Amygdala (tissue), 56 donors: ENCODE data around the gene CCDC197.

Experiments used
- DNase-seq, 56 donors: peaks; one replicate each; lab custom pipeline; 2025; lab: John Stamatoyannopoulos, UW

CCDC197 gene

DNA sequence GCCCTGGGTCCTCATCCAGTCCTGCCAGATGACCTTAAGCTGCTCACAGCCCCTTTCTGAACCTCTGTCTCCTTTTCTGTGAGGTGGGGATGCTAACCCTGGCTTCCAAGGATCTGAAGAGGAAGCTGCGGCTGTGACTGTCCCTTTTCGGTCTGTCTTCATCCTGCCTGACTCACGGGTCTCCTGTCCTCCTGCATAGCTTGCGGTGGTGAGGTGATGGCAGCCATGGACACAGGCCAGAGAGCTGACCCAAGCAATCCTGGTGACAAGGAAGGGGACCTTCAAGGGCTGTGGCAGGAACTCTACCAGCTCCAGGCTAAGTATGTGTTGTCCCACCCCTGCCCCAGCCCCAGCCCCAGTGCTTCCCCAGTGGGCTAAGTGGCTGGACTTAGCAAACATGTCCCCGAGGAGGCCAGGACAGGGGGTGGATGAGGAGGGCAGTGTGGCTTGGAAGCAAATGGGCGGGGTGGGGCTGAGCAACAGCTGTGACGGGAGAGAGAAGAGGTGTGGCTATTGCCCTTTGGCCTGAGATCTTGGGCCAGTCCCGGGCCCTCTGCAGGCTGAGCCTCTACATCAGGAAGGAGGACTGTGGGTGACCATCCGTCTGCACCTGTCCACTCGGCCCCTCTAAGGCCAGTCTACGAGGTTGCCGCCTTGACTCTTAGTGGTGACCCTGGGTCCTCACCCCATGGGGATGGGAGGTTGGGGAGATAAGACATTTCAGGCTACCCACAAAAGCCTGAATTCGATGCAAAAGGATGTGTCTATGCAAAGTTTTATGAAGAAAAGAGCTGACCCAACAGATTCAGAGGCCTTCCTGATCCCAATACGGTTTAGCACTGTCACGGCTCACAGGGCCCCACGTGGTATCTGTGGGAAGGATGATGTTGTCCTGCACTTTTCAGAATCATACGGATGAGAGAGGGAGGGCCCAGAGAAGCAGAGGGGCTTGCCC, 1.1 kb downstream of the CCDC197 start:
- DNase-seq: no peak

DNA sequence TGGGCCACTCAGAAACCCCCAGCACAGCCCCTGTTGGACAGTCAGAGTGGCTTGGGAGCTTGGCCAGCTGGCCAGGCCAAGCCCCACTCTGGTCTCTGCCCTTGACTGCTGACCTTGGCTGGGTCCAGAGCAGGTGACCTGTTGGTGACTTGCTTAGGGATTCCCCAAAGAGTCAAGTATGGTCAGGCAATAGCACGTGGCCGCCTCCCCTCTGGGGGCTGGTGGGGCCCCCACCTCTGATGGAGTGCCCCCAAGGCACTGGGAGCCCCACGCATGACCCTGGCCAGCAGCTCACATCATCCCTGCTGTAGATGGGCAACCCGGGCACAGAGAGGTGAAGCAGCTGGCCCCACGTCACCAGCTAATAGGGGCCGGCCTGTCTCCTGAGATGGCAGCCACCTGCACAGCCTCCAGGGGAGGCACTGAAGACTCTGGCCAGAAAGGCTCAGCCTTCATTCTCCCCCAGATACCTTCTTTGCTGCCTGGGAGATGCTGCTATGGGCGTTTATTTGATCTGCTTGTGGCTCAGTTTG, 1.8 kb downstream of the CCDC197 start:
- no peak for DNase-seq

DNA sequence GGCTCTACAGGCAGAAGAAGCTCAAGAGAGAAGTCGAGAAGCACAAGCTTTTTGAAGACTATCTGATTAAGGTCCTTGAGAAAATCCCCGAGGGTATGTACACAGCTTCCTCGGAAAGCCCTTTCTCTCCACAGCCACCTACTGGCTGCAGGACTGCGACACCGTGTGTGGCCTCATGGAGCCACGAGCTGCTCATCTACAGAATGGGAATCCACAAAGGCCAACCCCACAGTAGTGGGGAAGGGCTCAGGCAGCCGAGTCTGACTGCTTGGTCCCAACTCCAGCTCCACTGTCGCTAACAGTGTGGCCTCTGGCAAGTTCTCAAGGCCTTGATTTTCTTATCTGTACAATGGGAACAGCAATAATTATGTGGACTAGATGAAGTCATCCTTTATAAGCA, 2.5 kb downstream of the CCDC197 start:
- DNase-seq: no peak

DNA sequence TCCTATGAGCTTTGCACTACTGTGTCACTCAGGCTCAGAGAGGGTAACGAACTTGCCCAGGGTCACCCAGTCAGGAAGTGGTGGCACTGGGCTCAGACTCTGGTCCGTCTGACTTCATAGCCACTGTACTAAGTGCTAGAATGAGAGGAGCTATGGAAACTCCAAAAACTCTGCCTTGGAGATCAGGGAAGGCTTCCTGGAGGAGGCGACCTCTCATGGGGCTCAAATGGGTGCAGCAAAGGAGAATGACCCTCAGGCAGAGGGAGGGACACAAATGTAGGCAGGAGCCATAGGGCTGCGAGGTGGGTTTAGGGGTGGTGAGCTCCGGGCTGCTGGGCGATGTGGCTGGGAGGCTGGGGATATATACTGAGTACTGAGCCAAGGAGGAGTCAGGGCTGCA, 3.2 kb downstream of the CCDC197 start:
- DNase-seq: no peak

DNA sequence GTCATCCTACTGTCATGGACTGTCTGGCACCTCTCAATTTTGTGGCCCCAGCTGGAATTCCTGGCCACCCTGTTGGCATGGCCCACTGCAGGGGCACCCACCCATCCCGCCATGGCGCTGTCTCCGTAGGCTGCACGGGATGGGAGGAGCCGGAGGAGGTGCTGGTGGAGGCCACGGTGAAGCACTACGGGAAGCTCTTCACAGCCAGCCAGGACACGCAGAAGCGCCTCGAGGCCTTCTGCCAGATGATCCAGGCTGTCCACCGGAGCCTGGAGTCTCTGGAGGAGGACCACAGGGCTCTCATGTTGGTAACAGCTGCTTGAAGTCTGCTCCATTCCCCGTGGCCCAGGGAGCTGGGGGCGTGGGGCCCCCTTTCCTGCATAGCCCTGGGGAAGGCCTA, 3.9 kb downstream of the CCDC197 start:
- no peak for DNase-seq

DNA sequence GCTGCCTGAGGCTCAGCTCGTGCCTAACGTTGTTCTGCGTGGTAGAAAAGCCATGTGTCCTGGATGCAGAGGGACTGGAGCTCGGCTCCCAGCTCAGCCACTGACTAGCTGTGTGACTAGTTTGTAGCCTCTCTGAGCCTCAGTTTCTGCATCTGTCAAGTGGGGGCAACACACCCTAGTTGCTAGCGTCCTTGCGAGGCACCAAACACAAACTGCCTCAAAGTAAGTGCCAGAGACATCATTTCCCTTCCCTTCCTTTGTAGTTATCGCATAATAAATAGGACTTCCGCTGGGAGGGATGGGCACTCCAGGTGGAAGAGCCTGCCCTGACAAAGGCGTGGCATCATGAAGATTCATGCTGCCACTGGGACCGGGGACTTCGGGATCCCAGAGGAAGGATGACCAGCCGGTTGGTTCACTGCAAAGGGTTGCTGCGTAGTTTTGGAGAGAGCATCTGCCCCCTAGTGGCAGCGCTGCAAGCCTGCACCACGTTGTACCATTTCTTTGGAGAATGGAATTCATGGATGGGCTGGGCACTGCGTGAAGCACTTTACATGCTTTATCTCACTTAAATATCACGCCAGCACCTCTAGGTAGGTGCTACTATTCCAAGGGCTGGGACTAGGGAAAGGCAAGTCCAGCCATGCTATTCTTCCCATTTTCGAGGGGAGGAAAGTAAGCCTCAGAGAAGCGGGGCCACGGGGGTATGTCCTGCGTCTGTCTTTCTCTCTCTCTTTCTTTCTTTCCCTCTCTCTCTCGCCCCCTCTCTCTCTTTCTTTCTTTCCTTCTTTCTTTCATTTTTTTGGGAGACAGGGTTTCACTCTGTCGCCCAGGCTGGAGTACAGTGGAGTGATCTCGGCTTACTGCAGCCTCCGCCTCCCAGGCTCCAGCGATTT, 4.6 kb downstream of the CCDC197 start:
- DNase-seq: peak in 40 of 56 donors; percentile 4 to 67 (median 27)

DNA sequence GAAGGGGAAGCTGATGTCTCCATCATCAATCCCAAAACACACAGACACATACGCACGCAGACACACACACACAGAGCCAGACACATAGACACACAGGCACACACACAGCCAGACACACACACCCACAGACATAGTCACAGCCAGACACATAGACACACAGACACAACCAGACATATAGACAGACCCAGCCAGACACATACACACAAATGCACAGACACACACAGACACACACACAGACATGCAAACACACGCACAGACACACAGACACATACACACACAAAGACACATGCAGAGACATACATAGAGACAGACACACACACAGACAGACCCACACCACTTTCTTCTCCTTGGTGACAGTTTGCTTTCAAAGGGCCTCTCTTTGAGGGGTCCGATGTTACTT, 6.3 kb downstream of the CCDC197 start:
- no peak for DNase-seq

DNA sequence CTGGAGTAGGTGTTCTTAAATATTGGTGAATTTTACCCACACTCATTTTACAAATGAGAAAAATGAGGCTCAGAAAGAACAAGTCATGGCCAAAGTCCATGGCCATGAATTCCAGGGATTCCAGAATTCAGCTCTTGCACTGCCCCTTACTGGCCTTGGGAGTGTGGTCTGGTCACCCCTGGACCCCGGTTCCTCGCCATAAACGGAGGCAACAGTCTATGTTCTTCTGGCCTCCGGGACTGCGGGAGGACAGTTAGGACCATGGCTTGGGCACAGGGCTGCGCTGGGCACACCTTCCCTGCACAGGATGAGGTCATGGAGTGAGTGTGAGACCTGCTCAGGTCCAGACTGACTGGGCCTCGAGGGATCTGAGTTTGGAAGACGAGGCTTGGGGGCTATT, 6.9 kb downstream of the CCDC197 start:
- no peak for DNase-seq

DNA sequence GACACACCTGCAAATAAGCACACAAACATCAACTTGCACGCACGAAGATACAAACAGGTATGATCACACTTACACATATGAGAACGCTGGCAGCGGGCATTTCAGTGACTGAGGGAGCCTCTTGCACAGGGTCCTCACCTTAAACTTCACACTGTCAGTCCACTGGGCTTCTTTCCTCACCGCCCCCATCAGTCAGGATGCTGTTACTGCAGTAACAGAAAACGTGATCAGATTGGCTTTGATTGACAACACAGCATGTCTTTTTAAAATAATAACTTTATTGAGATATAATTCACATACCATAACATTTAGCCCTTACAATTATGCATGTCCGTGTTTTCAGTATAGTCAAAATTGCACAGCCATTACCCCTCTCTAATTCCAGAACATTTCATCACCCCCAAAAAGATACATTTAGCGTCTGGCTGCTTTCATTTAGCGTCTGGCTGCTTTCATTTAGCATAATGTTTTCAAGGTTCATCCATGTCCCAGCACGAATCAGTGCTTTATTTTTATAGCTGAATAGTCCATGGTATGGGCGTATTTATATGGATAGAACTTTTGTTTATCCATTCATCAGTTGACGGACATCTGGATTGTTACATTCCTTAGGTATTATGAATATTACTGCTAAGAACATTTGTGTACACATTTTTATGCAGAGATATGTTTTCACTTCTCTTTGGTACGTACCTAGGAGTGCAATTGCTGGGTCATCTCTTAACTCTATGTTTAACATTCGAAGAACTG, 8.4 kb downstream of the CCDC197 start:
- DNase-seq: no peak

DNA sequence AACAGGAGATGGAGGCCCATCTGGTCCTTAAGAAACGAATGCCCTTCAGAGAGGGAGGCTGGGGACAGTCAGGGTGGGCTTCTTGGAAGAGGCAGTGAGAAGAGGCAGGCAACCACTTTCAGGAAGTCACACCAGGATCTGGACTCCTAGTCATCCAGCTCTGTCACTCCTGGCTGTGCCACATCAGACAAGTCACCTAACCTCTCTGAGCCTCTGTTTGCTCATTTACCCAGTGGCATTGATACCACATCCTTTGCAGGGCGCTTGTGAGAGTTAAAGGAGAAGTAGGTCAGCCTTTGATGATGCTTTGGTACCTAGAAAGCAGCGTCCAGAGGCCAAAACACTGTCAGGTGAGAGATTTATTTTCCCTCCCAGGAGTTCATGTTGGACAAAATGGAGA, 11.1 kb downstream of the CCDC197 start:
- DNase-seq: no peak

DNA sequence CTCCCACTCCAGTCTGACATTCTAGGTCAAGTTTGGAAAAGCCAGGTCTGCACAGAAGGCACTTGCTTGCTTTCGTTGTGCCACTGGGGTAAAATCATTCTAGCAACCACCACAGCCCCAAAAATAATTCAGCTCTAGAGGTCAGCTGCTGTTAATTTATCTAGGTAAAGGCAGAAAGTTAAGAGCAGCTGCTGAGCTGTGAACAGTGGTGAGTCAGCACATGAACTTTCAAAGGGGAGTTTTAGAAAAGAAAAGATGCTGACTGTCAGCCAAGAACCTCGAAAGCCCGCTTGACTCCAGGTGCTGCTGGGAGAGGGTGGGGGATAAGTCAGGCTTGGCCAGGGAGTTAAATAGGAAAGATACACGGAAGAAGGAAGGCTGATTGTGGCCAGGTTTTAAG, 12.7 kb downstream of the CCDC197 start:
- no peak for DNase-seq

DNA sequence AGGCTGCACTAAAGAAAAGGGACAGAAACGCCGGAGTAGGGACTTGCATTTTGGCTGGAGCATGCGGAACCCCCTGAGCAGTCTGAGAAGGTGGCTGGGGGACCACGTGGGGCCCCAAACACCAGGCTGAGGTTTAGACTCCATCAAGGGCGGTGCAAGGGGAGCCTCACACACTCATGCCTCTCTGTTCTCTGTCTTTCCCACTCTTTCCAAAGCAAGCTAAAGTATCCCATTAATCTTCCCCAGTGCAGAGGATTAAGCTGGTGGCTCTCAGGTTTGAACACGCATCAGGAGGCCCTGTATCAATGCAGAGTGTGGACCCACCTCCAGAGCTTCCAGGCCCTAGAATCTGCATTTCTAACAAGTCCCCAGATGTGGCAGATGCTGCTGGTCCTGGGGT, 13.5 kb downstream of the CCDC197 start:
- DNase-seq: no peak

DNA sequence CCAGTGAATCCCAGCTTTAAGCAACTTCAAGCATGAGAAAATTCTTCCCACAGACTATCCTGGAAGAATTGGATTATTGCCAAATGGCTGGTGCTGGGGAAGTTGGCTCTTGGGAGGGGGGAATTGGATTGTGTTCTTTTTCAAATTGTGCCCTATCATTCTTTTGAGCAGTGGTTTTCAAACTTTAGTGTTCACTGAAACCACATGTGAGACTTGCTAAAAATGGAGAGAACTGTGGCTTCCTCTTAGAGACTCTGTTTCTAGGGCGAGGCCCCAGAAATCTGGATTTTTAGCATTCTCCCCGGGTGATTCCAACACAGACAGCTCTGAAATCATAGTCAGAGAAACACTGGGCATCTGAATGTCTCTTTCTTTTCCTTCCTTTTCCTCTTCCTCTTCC, 14.7 kb downstream of the CCDC197 start:
- no peak for DNase-seq

DNA sequence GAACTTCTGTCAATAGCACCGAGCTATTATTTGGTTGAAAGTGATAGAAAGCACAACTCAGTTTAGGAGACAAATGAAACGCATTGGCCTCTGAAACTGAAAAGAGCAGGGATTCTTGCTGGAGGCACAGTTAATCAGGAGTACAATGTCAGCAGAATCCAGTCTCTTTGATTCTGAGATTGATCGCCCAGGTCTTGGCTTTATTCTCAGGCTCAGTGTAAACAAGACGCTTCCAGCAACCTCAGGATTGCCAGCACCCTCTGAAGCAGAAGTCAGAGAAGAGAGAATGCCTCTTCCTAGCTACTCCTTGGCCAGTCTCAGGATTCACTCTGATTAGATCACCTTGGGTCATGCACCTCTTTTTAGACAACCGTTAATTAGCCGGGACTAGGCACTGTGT, 17.3 kb downstream of the CCDC197 start:
- DNase-seq: no peak

DNA sequence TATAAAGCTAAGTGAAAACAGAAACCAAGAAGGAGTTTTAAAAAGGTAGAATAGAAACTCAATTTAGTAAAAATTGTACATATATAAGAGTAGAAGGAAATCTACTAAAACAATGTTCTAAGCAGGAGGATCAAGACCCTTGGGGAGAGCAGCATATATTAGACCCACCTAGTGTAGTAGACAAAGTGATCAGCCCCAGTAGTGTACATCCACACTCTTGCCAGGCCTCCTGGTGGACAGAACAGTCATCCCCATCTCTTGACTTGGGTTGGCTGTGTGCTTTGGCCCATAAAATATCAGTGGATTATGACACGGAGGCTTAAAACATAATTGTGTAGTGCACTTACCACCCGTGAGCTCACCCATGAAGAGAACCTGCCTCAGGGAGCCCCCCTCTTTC, 18.1 kb downstream of the CCDC197 start:
- no peak for DNase-seq

DNA sequence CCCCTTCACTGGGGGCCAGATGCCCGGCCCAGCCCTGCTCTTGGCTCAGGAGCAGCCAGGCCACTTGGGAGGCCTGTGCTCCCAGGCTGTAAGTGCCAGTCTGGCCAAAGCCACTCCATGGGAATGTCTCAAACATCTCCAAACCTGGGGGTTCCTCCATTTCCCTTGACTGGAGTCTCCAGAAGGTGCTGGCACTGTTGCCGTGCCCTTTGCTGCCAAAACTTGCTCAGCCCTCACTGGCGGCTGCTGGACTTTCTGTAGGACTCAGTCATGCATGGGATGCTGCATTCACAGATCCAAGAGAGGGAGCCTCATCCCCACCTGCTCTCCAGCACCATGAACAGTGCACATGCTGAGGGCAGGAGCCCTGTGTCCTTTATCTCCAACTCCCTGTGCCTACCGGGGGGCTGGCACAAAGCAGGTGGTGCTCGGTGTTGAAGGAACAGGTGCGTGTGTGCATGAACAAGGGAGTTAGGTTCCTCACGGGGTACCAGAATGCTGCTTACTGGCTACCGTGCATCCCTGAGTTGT, 19.4 kb downstream of the CCDC197 start:
- DNase-seq: no peak

DNA sequence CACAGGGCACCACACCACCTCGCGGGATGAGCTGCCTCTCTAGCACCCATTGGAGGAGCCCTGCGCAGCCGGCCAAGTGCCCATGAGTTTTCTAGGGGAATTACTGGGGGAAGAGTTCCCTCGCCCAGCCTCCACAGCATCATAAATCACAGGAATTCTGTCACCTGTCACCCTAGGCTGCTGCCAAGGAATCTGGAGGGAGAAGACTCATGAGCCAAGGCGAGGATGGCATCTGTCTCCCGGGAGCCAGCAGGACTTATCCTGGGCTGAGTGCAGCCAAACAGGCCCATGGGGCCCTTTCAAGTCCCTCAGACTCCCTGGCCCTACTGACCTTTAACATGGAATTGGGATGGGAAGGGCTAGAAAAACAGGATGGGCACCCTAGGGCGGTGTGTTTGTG, 21.2 kb downstream of the CCDC197 start:
- no peak for DNase-seq

DNA sequence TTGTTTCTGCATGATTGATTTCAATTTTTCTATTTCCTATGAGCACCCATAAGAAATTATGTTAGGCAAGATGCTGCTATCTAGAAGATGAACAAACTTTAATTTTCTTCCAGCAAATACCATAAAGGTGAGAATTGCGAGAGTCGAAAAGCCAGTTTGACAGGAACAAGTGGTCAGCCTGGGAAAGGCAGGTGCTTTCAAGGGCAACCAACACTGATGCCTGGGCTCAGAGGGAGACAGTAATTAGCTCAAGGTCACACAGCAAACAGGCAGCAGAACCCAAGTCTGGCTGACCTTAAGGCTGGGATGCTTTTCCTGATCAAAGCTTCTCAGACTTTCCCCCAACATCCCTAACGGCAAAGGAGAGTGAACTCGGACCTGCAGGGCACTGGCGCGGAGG, 22.2 kb downstream of the CCDC197 start:
- DNase-seq: no peak

DNA sequence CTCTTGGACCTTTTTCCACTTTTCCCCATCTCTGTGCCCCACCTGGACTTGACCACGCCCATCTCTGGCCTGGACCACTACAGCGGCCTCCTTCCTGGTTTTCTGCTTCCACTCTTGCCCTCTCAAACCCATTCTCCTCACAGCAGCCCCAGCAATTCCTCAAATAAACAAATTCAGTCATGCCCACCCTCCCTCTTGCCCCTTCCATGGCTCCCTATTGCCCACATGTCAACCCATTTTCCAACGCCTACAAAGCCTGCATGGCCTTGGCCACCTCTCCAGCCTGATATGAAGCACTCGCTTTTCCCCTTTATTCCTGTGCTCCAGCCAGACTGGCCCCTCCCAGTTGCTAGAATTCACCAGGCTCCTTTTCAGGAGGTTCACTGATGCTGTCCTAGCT, 23.2 kb downstream of the CCDC197 start:
- no peak for DNase-seq

DNA sequence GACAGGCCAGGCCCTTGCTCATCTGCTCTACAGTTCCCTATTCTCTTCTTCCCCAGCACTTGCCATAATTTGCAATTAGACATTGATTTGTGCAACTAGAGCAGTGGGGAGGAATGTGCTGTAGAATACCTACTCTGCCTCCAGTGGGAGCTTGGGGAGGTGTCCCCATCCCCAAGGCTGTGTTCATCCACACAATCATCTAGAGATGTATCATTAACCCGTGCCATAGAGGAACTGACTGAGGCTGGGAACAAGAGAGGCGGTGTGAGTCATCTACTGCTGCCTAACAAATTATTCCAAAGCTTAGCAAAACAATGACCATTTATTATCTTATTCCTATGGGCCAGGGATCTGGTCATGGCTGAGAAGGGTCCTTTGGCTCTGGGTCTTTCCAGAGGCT, 23.9 kb downstream of the CCDC197 start:
- DNase-seq: no peak
